CD4-positive, CD25-positive, alpha-beta regulatory T cell (primary cell): ENCODE results near the gene DTX4. TPM values are rescaled to one million over a fixed set of nuclear protein-coding genes. Genes with fewer than 3 reads are reported as not detected.

Experiments
- ATAC-seq, 2 donors: fragments of 150-1000 bp; cut with Tn5 transposase; one replicate each; pipeline ENCODE4 v1.10.0; 2021; ENCODE audit warnings: low read depth in 2 of 2, moderate number of reproducible peaks in 2 of 2, moderate library complexity in 1 of 2
- DNase-seq, 3 donors: peaks; one replicate each; pipeline versions ENCODE4 v3.0.0 to v3.0.0-alpha.2; 2012 to 2022; ENCODE audit warnings: mixed read lengths in 1 of 3
- H3K27ac ChIP-seq: one replicate; pipeline ENCODE4 v1.7.0; 2013; ENCODE audit warnings: mild to moderate bottlenecking, low read length; ENCODE audit not compliant: insufficient read depth, poor library complexity, severe bottlenecking
- H3K27me3 ChIP-seq: one replicate; pipeline ENCODE4 v1.7.0; 2013; ENCODE audit warnings: low read length; ENCODE audit not compliant: control insufficient read depth, insufficient read depth
- H3K36me3 ChIP-seq: one replicate; pipeline ENCODE4 v1.7.0; 2013; ENCODE audit warnings: mild to moderate bottlenecking, low read length, moderate library complexity; ENCODE audit not compliant: control insufficient read depth, insufficient read depth
- H3K4me1 ChIP-seq: 2 replicates; pipeline ENCODE4 v1.7.0; 2013; ENCODE audit warnings: mild to moderate bottlenecking, low read length; ENCODE audit not compliant: insufficient read depth, control insufficient read depth, poor library complexity, severe bottlenecking
- H3K4me3 ChIP-seq: one replicate; pipeline ENCODE4 v1.7.0; 2013; ENCODE audit warnings: low read depth, mild to moderate bottlenecking, low read length, moderate library complexity
- H3K9me3 ChIP-seq, 2 experiments: 1 replicate in 1 of 2; 2 replicates in 1 of 2; pipeline ENCODE4 v1.7.0; 2013; ENCODE audit warnings: low read length in 2 of 2, mild to moderate bottlenecking in 1 of 2, moderate library complexity in 1 of 2; ENCODE audit not compliant: control insufficient read depth in 2 of 2
- H3K27ac Mint-ChIP-seq, 3 donors: one replicate each; pipeline ENCODE4 v1.8.0; 2020 to 2022; ENCODE audit warnings: mild to moderate bottlenecking in 3 of 3, mixed read lengths in 3 of 3, moderate library complexity in 2 of 3
- H3K27me3 Mint-ChIP-seq: one replicate; pipeline ENCODE4 v1.8.0; 2022; ENCODE audit warnings: mild to moderate bottlenecking, mixed read lengths
- H3K36me3 Mint-ChIP-seq: one replicate; pipeline ENCODE4 v1.8.0; 2020; ENCODE audit warnings: mixed read lengths
- H3K4me1 Mint-ChIP-seq, 4 donors: one replicate each; pipeline ENCODE4 v1.8.0; 2020 to 2022; ENCODE audit warnings: mixed read lengths in 4 of 4, mild to moderate bottlenecking in 1 of 4
- H3K4me3 Mint-ChIP-seq, 4 donors: one replicate each; pipeline ENCODE4 v1.8.0; 2020 to 2022; ENCODE audit warnings: mild to moderate bottlenecking in 4 of 4, mixed read lengths in 4 of 4, moderate library complexity in 3 of 4
- H3K9me3 Mint-ChIP-seq, 7 donors: one replicate each; pipeline ENCODE4 v1.8.0; 2020 to 2022; ENCODE audit warnings: mixed read lengths in 7 of 7, mild to moderate bottlenecking in 3 of 7, moderate library complexity in 2 of 7
- polyA plus RNA-seq, 4 donors: library from polyadenylated mRNA; unstranded; fragments of 300-500 nt; fragmentation: Illumina TruSeq; gene quantifications; one replicate each; pipeline ENCODE4 v1.2.3, GENCODE V29; 2021
- total RNA-seq: library from RNA; stranded (reverse); gene quantifications from one replicate; pipeline ENCODE4 v1.2.3, GENCODE V29; 2022

The DTX4 gene
- total and polyA plus RNA-seq, 5 donors from 2014 or later: 0.11 to 1.0 (median 0.25) TPM; not detected in 2

DNA sequence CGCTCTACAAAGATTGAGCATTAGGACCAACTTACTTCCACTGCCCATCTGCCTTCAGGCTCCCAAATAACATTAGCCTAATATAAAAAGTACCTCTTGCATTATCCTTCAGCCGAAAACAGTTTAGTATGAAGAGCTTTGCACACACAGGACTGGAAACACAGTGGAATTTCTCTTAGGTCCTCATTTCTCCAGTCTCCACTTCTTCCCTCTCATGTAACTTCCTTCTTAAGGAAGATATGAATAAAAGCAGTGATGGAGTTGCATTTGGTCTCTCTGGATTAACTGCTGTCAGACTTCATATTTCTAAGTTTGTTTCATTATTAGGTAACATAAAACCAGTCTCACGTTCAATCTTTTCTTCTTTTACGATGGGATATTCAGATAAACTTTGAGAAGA is 46.4 kb downstream of the DTX4 start:
- no peaks in the 10 kb centered on the region for H3K4me1 ChIP-seq
- Mint-ChIP-seq H3K27me3 (peaks cover 29% of the 10 kb centered on the region), H3K4me1 (peaks cover 0 to 1% (median 0%) of the 10 kb centered on the region in 4 donors), H3K36me3 (no peaks in the 10 kb centered on the region), H3K4me3 (no peak overlapping the region), H3K27ac (no peak overlapping the region), H3K9me3 (peaks cover 0 to 1% (median 0%) of the 10 kb centered on the region in 7 donors)
- ATAC-seq (no peak), DNase-seq (no peak)
- H3K27ac ChIP-seq: no peak overlapping the region
- no peaks in the 10 kb centered on the region for H3K27me3 ChIP-seq
- no peak overlapping the region for H3K4me3 ChIP-seq
- H3K9me3 ChIP-seq: no peaks in the 10 kb centered on the region
- H3K36me3 ChIP-seq: no peaks in the 10 kb centered on the region

GRCh38 chr11:59218893-59219292 is 47.0 kb downstream of the DTX4 start:
- Mint-ChIP-seq H3K27ac (no peak overlapping the region), H3K4me3 (no peak overlapping the region), H3K9me3 (peaks cover 0 to 1% (median 0%) of the 10 kb centered on the region in 7 donors), H3K4me1 (peaks cover 0 to 1% (median 0%) of the 10 kb centered on the region in 4 donors), H3K27me3 (peaks cover 26% of the 10 kb centered on the region), H3K36me3 (no peaks in the 10 kb centered on the region)
- no peaks in the 10 kb centered on the region for H3K27me3 ChIP-seq
- H3K27ac ChIP-seq: no peak overlapping the region
- DNase-seq: no peak
- no peaks in the 10 kb centered on the region for H3K9me3 ChIP-seq
- no peak overlapping the region for H3K4me3 ChIP-seq
- H3K4me1 ChIP-seq: no peaks in the 10 kb centered on the region
- ATAC-seq: no peak
- no peaks in the 10 kb centered on the region for H3K36me3 ChIP-seq

GRCh38 chr11:59219836-59220235 is 47.9 kb downstream of the DTX4 start:
- H3K27ac ChIP-seq: no peak overlapping the region
- ATAC-seq (no peak), DNase-seq (no peak)
- no peaks in the 10 kb centered on the region for H3K27me3 ChIP-seq
- no peaks in the 10 kb centered on the region for H3K4me1 ChIP-seq
- peaks cover 18% of the 10 kb centered on the region for H3K27me3 Mint-ChIP-seq
- H3K4me3 ChIP-seq: no peak overlapping the region
- H3K36me3 Mint-ChIP-seq: no peaks in the 10 kb centered on the region
- peaks cover 0 to 1% (median 0%) of the 10 kb centered on the region in 7 donors for H3K9me3 Mint-ChIP-seq
- H3K27ac Mint-ChIP-seq: no peak overlapping the region
- H3K4me3 Mint-ChIP-seq: no peak overlapping the region
- no peaks in the 10 kb centered on the region for H3K36me3 ChIP-seq
- peaks cover 0 to 1% (median 0%) of the 10 kb centered on the region in 4 donors for H3K4me1 Mint-ChIP-seq
- no peaks in the 10 kb centered on the region for H3K9me3 ChIP-seq

DNA sequence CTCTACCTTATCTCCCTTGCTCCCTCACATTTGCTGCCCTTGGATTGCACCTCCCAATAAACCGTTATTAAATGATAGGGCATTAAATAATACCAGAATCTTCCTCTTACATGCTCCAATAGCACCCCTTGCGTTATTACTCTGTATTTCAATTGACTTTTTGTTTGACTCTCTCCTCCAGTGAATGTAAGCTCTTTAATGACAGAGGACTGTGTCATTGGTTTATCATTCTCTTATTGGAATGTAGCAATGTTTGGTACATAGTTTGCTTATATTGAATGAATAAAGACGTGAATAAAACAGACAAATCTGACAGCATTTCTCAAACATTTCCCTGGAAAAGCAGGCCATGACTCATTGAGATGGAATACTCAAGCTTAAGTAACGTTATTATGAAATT is 49.5 kb downstream of the DTX4 start:
- H3K36me3 Mint-ChIP-seq: no peaks in the 10 kb centered on the region

GRCh38 chr11:59222464-59223060 is 50.6 kb downstream of the DTX4 start:
- no peaks in the 10 kb centered on the region for H3K36me3 Mint-ChIP-seq
- no peaks in the 10 kb centered on the region for H3K4me1 ChIP-seq
- no peak overlapping the region for H3K27ac ChIP-seq
- H3K9me3 Mint-ChIP-seq: peaks cover 0 to 1% (median 0%) of the 10 kb centered on the region in 7 donors
- ATAC-seq (peak in 1 of 2 donors; percentile 39), DNase-seq (no peak)
- H3K9me3 ChIP-seq: no peaks in the 10 kb centered on the region
- no peak overlapping the region for H3K4me3 Mint-ChIP-seq
- H3K27ac Mint-ChIP-seq: no peak overlapping the region
- H3K4me3 ChIP-seq: no peak overlapping the region
- H3K27me3 ChIP-seq: no peaks in the 10 kb centered on the region
- H3K27me3 Mint-ChIP-seq: peaks cover 4% of the 10 kb centered on the region
- peaks cover 0 to 1% (median 0%) of the 10 kb centered on the region in 4 donors for H3K4me1 Mint-ChIP-seq
- H3K36me3 ChIP-seq: no peaks in the 10 kb centered on the region

More for the DNA sequence above, 49.5 kb downstream of the DTX4 start:
- no peaks in the 10 kb centered on the region for H3K9me3 ChIP-seq
- no peak overlapping the region for H3K27ac ChIP-seq
- peaks cover 0 to 1% (median 0%) of the 10 kb centered on the region in 7 donors for H3K9me3 Mint-ChIP-seq
- no peak overlapping the region for H3K27ac Mint-ChIP-seq
- no peaks in the 10 kb centered on the region for H3K4me1 ChIP-seq
- H3K36me3 ChIP-seq: no peaks in the 10 kb centered on the region
- peaks cover 0 to 1% (median 0%) of the 10 kb centered on the region in 4 donors for H3K4me1 Mint-ChIP-seq
- H3K27me3 Mint-ChIP-seq: peaks cover 10% of the 10 kb centered on the region
- no peak overlapping the region for H3K4me3 ChIP-seq
- ATAC-seq (no peak), DNase-seq (no peak)
- no peaks in the 10 kb centered on the region for H3K27me3 ChIP-seq
- H3K4me3 Mint-ChIP-seq: no peak overlapping the region

- DNase-seq: no peak
- Mint-ChIP-seq H3K27me3 (peaks cover under 1% of the 10 kb centered on the region), H3K27ac (no peak overlapping the region), H3K4me3 (no peak overlapping the region), H3K4me1 (no peaks in the 10 kb centered on the region), H3K36me3 (no peaks in the 10 kb centered on the region), H3K9me3 (peaks cover 0 to 1% (median 0%) of the 10 kb centered on the region in 7 donors)
- Histone ChIP-seq H3K27ac (no peak overlapping the region), H3K36me3 (no peaks in the 10 kb centered on the region), H3K4me1 (no peaks in the 10 kb centered on the region), H3K27me3 (no peaks in the 10 kb centered on the region), H3K4me3 (no peak overlapping the region), H3K9me3 (no peaks in the 10 kb centered on the region)
- no peak for ATAC-seq
Measured at GRCh38 chr11:59223177-59223576, 51.2 kb downstream of the DTX4 start.

DNA sequence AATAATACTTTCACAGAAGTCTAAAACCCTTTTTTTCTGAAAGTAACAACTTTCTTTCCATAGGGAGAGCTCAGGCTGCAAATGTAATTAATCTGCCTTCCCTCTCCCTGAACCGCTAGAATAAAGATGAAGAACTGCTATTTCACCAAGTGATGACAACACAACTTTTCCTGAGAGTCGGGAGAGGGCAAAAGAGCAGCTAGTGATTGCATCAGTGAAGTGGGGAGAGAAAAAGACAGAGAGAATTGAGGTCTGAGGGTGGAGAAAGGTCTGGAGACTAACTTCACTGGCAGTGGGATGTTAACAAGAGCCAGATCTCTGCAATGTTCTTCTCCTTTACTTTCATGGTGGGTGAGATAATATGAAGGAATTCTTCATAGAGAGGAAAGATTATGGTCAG is 51.7 kb downstream of the DTX4 start:
- no peak for ATAC-seq
- no peak overlapping the region for H3K27ac ChIP-seq

DNA sequence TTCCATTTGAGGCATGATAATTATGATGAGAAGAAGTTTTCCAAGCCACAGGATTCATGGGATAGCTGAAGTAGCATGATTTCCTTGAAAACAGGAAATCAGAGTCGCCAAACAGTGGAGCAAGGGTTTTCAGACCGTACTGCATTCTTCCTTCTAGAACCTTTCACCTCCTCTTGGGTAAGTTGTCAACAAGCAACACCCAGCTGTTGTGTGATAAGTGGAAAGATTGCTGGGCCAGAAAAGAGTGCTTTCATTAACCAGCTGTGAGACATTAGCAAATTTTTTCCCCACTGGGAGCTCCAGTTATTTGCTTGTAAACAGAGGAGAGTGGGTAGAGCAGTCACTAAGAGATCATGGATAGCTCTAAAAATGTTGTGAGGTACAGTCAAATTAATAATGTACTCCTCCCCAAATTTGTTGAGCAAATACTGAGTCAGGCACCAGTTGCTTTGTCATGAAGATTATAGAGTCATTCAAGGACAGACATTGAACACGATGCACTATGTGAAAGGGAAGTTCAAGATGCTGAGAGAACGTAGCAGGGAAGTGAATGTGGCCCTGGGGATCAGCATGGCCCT is 52.5 kb downstream of the DTX4 start:
- Histone ChIP-seq H3K27ac (no peak overlapping the region), H3K4me3 (no peak overlapping the region), H3K4me1 (no peaks in the 10 kb centered on the region), H3K36me3 (no peaks in the 10 kb centered on the region), H3K9me3 (no peaks in the 10 kb centered on the region), H3K27me3 (no peaks in the 10 kb centered on the region)
- H3K4me3 Mint-ChIP-seq: no peak overlapping the region
- no peak for ATAC-seq
- H3K4me1 Mint-ChIP-seq: no peaks in the 10 kb centered on the region
- DNase-seq: no peak
- H3K9me3 Mint-ChIP-seq: peaks cover 0 to 1% (median 0%) of the 10 kb centered on the region in 7 donors
- peak overlapping the region in 1 of 3 donors; percentile 7 for H3K27ac Mint-ChIP-seq
- H3K27me3 Mint-ChIP-seq: no peaks in the 10 kb centered on the region
- H3K36me3 Mint-ChIP-seq: no peaks in the 10 kb centered on the region

More for the DNA sequence above, 51.7 kb downstream of the DTX4 start:
- Histone ChIP-seq H3K36me3 (no peaks in the 10 kb centered on the region), H3K4me3 (no peak overlapping the region), H3K9me3 (no peaks in the 10 kb centered on the region), H3K27me3 (no peaks in the 10 kb centered on the region), H3K4me1 (no peaks in the 10 kb centered on the region)
- no peak for DNase-seq
- Mint-ChIP-seq H3K36me3 (no peaks in the 10 kb centered on the region), H3K4me1 (no peaks in the 10 kb centered on the region), H3K27ac (no peak overlapping the region), H3K4me3 (no peak overlapping the region), H3K27me3 (no peaks in the 10 kb centered on the region), H3K9me3 (peaks cover 0 to 1% (median 0%) of the 10 kb centered on the region in 7 donors)
